Dedifferentiated amniotic fluid mesenchymal stem cell (primary cell): ENCODE measurements around the gene FAM25C.
"Not testable (repeated sequence)": the region's sequence is repeated elsewhere in the genome, so short reads cannot be mapped to it uniquely, and the experiment has no call there.

Experiments used
- DNase-seq: peaks from one replicate; pipeline ENCODE4 v3.0.0-alpha.2; 2016; ENCODE audit errors: extremely low spot score

Gene FAM25C

DNA sequence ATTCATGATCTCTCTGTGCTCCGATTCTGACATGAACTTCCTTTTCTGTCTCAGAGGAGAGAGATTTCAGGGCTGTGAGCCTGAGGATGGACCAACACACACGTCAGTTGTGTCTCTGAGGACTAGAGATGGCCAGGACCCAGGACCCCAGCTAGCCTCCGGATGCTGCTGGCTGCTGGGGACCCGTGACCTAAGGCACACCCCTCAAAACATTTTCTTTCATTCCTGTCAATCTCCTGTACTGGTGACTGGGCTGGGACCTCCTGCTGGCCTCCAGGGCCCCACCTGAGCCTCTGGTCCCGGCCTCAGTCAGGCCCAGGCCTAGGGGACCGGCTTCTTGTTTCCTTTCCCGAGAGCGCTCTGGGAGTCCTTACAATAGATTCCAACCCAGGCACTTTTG is 42.4 kb downstream of the FAM25C start:
- not testable (repeated sequence) for DNase-seq

DNA sequence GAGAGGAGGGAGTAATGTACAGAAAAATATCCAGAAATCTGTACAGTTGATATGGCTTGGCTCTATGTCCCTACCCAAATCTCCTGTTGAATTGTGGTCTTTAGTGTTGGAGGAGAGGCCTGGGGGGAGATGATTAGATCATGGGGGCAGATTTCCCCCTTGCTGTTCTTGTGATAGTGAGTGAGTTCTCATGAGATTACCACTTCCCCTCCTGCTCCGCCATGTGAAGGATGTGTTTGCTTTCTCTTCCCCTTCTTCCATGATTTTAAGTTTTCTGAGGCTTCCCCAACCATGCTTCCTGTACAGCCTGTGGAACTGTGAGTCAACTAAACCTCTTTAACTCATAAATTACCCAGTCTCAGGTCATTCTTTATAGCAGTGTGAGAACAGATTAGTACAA is 52.2 kb downstream of the FAM25C start:
- not testable (repeated sequence) for DNase-seq
